Measurements from ENCODE around the gene POU2AF1. TPM values are rescaled to one million over a fixed set of nuclear protein-coding genes. Genes with fewer than 3 reads are reported as not detected.

Gene POU2AF1
- total and polyA plus RNA-seq, 2 of the 8 experiments (the other 6 are each of a cell fraction or from before 2014, with no cell fraction given) = not detected

- TF ChIP-seq RFX5 (IDR thresholded peaks at IDR 0.05; ENCODE audit: borderline replicate concordance, low read depth, low read length) = no peak
- TF ChIP-seq CTCF (IDR thresholded peaks at IDR 0.05; ENCODE audit: control extremely low read depth in 1 of 3, insufficient read depth in 1 of 3, low read depth in 1 of 3, low read length in 3 of 3) = no peak
- no peak for TF ChIP-seq TBP (IDR thresholded peaks at IDR 0.05; ENCODE audit: low read depth, low read length)
Measured at GRCh38 chr11:111376181-111376871, 2.7 kb downstream of the POU2AF1 start (continued).

All from H1 (cell line).